OCI-LY7 (cell line): Measurements from ENCODE around the gene MGAT5B. TPM values are rescaled to one million over a fixed set of nuclear protein-coding genes. Genes with fewer than 3 reads are reported as not detected.

Source experiments
- BruUV-seq: library from RNA; stranded (reverse); fragments of 400-500 nt; replicated peaks from 2 replicates; lab custom pipeline; 2021; lab: Mats Ljungman, UMichigan
- CTCF ChIA-PET: fragments of 300-600 bp; sonication (Branson Sonifier 250); formaldehyde crosslinking; loops from one replicate; lab custom pipeline; 2022; ENCODE audit warnings: antibody characterized with exemption; ENCODE audit not compliant: unreplicated experiment; lab: Charles Lee
- POLR2A ChIA-PET: fragments of 300-600 bp; sonication (Branson Sonifier 250); formaldehyde crosslinking; loops from one replicate; lab custom pipeline; 2022; ENCODE audit warnings: antibody characterized with exemption; lab: Charles Lee
- DNase-seq: peaks from one replicate; pipeline ENCODE4 v3.0.0-alpha.2; 2015; ENCODE audit warnings: low spot score
- H2AFZ ChIP-seq: fragments of 200-600 bp; sonication (generic), shearing (Covaris generic); 2 replicates; pipeline ENCODE4 v1.6.1; 2014; ENCODE audit warnings: mild to moderate bottlenecking, antibody characterized with exemption, low read length, moderate library complexity
- H3K27ac ChIP-seq: fragments of 200-600 bp; sonication (generic); 2 replicates; pipeline ENCODE4 v1.5.1; 2014; ENCODE audit warnings: mixed run types, low read depth, mild to moderate bottlenecking, moderate library complexity, low read length, inconsistent platforms; ENCODE audit not compliant: poor library complexity, severe bottlenecking
- H3K36me3 ChIP-seq: fragments of 200-600 bp; sonication (generic); 2 replicates; pipeline ENCODE4 v1.6.1; 2014; ENCODE audit warnings: mild to moderate bottlenecking, antibody characterized with exemption, low read length, moderate library complexity, mixed read lengths; ENCODE audit not compliant: insufficient read depth
- H3K4me1 ChIP-seq: fragments of 200-600 bp; sonication (generic); 2 replicates; pipeline ENCODE4 v1.5.1; 2014; ENCODE audit warnings: mild to moderate bottlenecking, low read length; ENCODE audit not compliant: insufficient read depth, poor library complexity, severe bottlenecking
- H3K4me2 ChIP-seq: fragments of 200-600 bp; sonication (generic); 2 replicates; pipeline ENCODE4 v1.6.1; 2014; ENCODE audit warnings: mild to moderate bottlenecking, low read length
- H3K4me3 ChIP-seq: fragments of 200-600 bp; sonication (generic); 2 replicates; pipeline ENCODE4 v1.5.1; 2014; ENCODE audit warnings: mild to moderate bottlenecking, low read depth, low read length; ENCODE audit not compliant: poor library complexity, severe bottlenecking
- H3K79me2 ChIP-seq: fragments of 200-600 bp; sonication (generic); 2 replicates; pipeline ENCODE4 v1.6.1; 2016; ENCODE audit warnings: low read depth, mild to moderate bottlenecking, low read length, moderate library complexity, mixed read lengths; ENCODE audit not compliant: insufficient read depth
- H3K9me2 ChIP-seq: fragments of 200-600 bp; sonication (generic); 2 replicates; pipeline ENCODE4 v1.6.1; 2016; ENCODE audit warnings: mild to moderate bottlenecking, low read length, mixed read lengths; ENCODE audit not compliant: insufficient read depth
- H3K9me3 ChIP-seq: fragments of 200-600 bp; sonication (generic); 2 replicates; pipeline ENCODE4 v1.6.1; 2014; ENCODE audit warnings: mild to moderate bottlenecking, mixed run types, low read length, mixed read lengths
- H4K20me1 ChIP-seq: fragments of 200-600 bp; sonication (generic); 2 replicates; pipeline ENCODE4 v1.6.1; 2014; ENCODE audit warnings: mild to moderate bottlenecking, antibody characterized with exemption, low read length, moderate library complexity, mixed read lengths; ENCODE audit not compliant: insufficient read depth
- EZH2phosphoT487 ChIP-seq: fragments of 200-600 bp; sonication (generic); IDR thresholded peaks from 2 replicates; pipeline ENCODE4 v1.6.1; 2018; ENCODE audit warnings: low read depth, borderline replicate concordance, mild to moderate bottlenecking, mixed run types, antibody characterized with exemption, low read length, moderate library complexity, mixed read lengths
- intact Hi-C: fragments of 100-400 bp; cut with micrococcal nuclease; formaldehyde crosslinking; loops from one replicate; pipeline ENCODE4 v1.10.0; 2022; ENCODE audit not compliant: unreplicated experiment
- total RNA-seq, 2 experiments: library from RNA; depleted of rRNA in 1 of 2; stranded (reverse); fragments of >200 nt in 1 of 2; shearing (Covaris generic) in 1 of 2; gene quantifications; 2 replicates each; pipeline ENCODE4 v1.2.3, GENCODE V29; 2014 to 2022
- TF ChIP-seq, protein P1 (sequence below): fragments of 200-600 bp; sonication (generic); conservative IDR thresholded peaks from 2 replicates; pipeline ENCODE4 v1.5.1; 2014; ENCODE audit warnings: mild to moderate bottlenecking, antibody characterized with exemption, low read length, moderate library complexity, mixed read lengths

MGAT5B gene
- total RNA-seq, 2 experiments from 2014 or later = 1.4 to 2.5 TPM

GRCh38 chr17:76879691-76880090 lies 11.5 kb downstream of the MGAT5B start:
- Histone ChIP-seq H3K36me3 (no peaks in the 10 kb centered on the region; the same call in 1 of the 2 replicates), H3K79me2 (no peaks in the 10 kb centered on the region), H3K9me3 (peaks cover 14% of the 10 kb centered on the region), H3K4me2 (no peak overlapping the region), H3K27ac (no peak overlapping the region), H4K20me1 (no peaks in the 10 kb centered on the region), H2AFZ (no peak overlapping the region), H3K4me3 (no peak overlapping the region), H3K4me1 (no peaks in the 10 kb centered on the region), H3K9me2 (no peaks in the 10 kb centered on the region)
- ChIA-PET POLR2A (interaction anchor here (0.7 kb wide), 1 partner anchor 140 kb away, joined by 4 read pairs; no protein-coding TSS in a partner anchor), CTCF (no interaction called here)
- TF ChIP-seq, protein P1, sequence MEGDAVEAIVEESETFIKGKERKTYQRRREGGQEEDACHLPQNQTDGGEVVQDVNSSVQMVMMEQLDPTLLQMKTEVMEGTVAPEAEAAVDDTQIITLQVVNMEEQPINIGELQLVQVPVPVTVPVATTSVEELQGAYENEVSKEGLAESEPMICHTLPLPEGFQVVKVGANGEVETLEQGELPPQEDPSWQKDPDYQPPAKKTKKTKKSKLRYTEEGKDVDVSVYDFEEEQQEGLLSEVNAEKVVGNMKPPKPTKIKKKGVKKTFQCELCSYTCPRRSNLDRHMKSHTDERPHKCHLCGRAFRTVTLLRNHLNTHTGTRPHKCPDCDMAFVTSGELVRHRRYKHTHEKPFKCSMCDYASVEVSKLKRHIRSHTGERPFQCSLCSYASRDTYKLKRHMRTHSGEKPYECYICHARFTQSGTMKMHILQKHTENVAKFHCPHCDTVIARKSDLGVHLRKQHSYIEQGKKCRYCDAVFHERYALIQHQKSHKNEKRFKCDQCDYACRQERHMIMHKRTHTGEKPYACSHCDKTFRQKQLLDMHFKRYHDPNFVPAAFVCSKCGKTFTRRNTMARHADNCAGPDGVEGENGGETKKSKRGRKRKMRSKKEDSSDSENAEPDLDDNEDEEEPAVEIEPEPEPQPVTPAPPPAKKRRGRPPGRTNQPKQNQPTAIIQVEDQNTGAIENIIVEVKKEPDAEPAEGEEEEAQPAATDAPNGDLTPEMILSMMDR = no peak
- no peak for TF ChIP-seq EZH2phosphoT487
- intact Hi-C loops = loop anchor here (5.0 kb wide), 1 partner anchor 62 kb away; no protein-coding TSS in a partner anchor
- DNase-seq = no peak
- BruUV-seq = no TSS peak

- intact Hi-C loops = loop anchor here (5.0 kb wide), 1 partner anchor 63 kb away; no protein-coding TSS in a partner anchor
- Histone ChIP-seq H3K4me1 (no peaks in the 10 kb centered on the region), H3K27ac (no peak overlapping the region), H3K36me3 (no peaks in the 10 kb centered on the region; the same call in 1 of the 2 replicates), H3K4me2 (no peak overlapping the region), H3K9me3 (peaks cover 8% of the 10 kb centered on the region), H3K79me2 (no peaks in the 10 kb centered on the region), H3K9me2 (no peaks in the 10 kb centered on the region), H3K4me3 (no peak overlapping the region), H2AFZ (no peak overlapping the region), H4K20me1 (no peaks in the 10 kb centered on the region)
- no peak for TF ChIP-seq EZH2phosphoT487
- TF ChIP-seq, protein P1 = no peak
- DNase-seq = no peak
- CTCF ChIA-PET = no interaction called here
- no TSS peak for BruUV-seq
- POLR2A ChIA-PET = interaction anchor here (0.7 kb wide), 1 partner anchor 140 kb away, joined by 4 read pairs; no protein-coding TSS in a partner anchor
These were observed 12.1 kb downstream of the MGAT5B start for GRCh38 chr17:76880268-76880667.

GRCh38 chr17:76880971-76881370 lies 12.8 kb downstream of the MGAT5B start:
- ChIA-PET CTCF (no interaction called here), POLR2A (no interaction called here)
- no peaks in the 10 kb centered on the region for H3K9me2 ChIP-seq
- H2AFZ ChIP-seq = no peak overlapping the region
- no peaks in the 10 kb centered on the region for H4K20me1 ChIP-seq
- TF ChIP-seq, protein P1 = no peak
- no peak for TF ChIP-seq EZH2phosphoT487
- no peaks in the 10 kb centered on the region for H3K4me1 ChIP-seq
- H3K4me3 ChIP-seq = no peak overlapping the region
- H3K27ac ChIP-seq = no peak overlapping the region
- H3K9me3 ChIP-seq = peaks cover under 1% of the 10 kb centered on the region; the same call in 1 of the 2 replicates
- H3K4me2 ChIP-seq = no peak overlapping the region
- intact Hi-C loops = loop anchor here (5.0 kb wide), 1 partner anchor 64 kb away; no protein-coding TSS in a partner anchor
- H3K79me2 ChIP-seq = no peaks in the 10 kb centered on the region
- no TSS peak for BruUV-seq
- DNase-seq = no peak
- H3K36me3 ChIP-seq = no peaks in the 10 kb centered on the region; the same call in 1 of the 2 replicates
